C4-2B (cell line): ENCODE measurements around the gene GIT2.

Experiments
- CTCF ChIP-seq: fragments of 450-650 bp; conservative IDR thresholded peaks from 2 replicates; pipeline ENCODE4 v1.5.1; 2017; ENCODE audit warnings: mild to moderate bottlenecking
- ZFX ChIP-seq: fragments of 450-650 bp; IDR thresholded peaks from 2 replicates; pipeline ENCODE4 v1.6.1; 2017

- TF ChIP-seq CTCF (no peak), ZFX (no peak)
Observed at GRCh38 chr12:109939504-109939903, 56.7 kb downstream of the GIT2 start.
